HepG2 (cell line): Measurements from ENCODE around the gene ADARB2. TPM values are rescaled to one million over a fixed set of nuclear protein-coding genes. Genes with fewer than 3 reads are reported as not detected.

Experiments
- ATAC-seq: fragments of 200-7000 bp; cut with Tn5 transposase; 3 replicates; pipeline ENCODE4 v1.9.1; 2020; ENCODE audit warnings: mild to moderate bottlenecking, moderate library complexity
- BruUV-seq: library from RNA; stranded (reverse); fragments of 400-500 nt; replicated peaks from 2 replicates; lab custom pipeline; 2021; lab: Mats Ljungman, UMichigan
- CTCF ChIA-PET: fragments of 300-600 bp; formaldehyde crosslinking; extraction: SDS; loops from one replicate; lab custom pipeline; 2021; ENCODE audit warnings: low total read pairs, inconsistent platforms, low intra/inter-chr PET ratio; lab: Yijun Ruan, JAX
- POLR2A ChIA-PET: fragments of 350-600 bp; sonication (Branson Sonifier 250); formaldehyde crosslinking; loops from one replicate; lab custom pipeline; 2020; ENCODE audit warnings: antibody characterized with exemption, inconsistent platforms; lab: Yijun Ruan, JAX
- DNase-seq: peaks from one replicate; pipeline ENCODE4 v3.0.0-alpha.2; 2015; ENCODE audit warnings: low spot score
- FAIRE-seq: peaks from 3 replicates; lab custom pipeline; 2011; peaks lifted over from hg19 to GRCh38; lab: Jason Lieb, UNC
- H2AFZ ChIP-seq: one replicate; pipeline ENCODE4 v1.6.1; 2011; ENCODE audit warnings: low read length, inconsistent platforms
- H3K27ac ChIP-seq: fragments of 300-600 bp; 3 replicates; pipeline ENCODE4 v1.8.0; 2011; ENCODE audit warnings: mixed run types, mild to moderate bottlenecking, mixed read lengths, low read length, inconsistent platforms; ENCODE audit not compliant: insufficient read depth; ENCODE audit errors: extremely low read length
- H3K27me3 ChIP-seq, 2 experiments: fragments of 200-600 bp in 1 of 2; 2 replicates in 1 of 2; 3 replicates in 1 of 2; pipeline versions ENCODE4 v1.6.0 to v1.8.0; 2011; ENCODE audit warnings: low read length in 2 of 2, mild to moderate bottlenecking in 2 of 2, moderate library complexity in 2 of 2, inconsistent platforms in 1 of 2; ENCODE audit not compliant: insufficient read depth in 2 of 2, control insufficient read depth in 1 of 2
- H3K36me3 ChIP-seq, 2 experiments: fragments of 200-600 bp in 1 of 2; replicated peaks in 1 of 2; 2 replicates in 1 of 2; 3 replicates in 1 of 2; pipeline versions ENCODE4 v1.5.1 to v1.8.0; 2011; ENCODE audit warnings: low read length in 2 of 2, inconsistent platforms in 1 of 2; ENCODE audit not compliant: insufficient read depth in 2 of 2, control insufficient read depth in 1 of 2
- H3K4me1 ChIP-seq: 2 replicates; pipeline ENCODE4 v1.5.1; 2012; ENCODE audit warnings: low read length, inconsistent platforms; ENCODE audit not compliant: insufficient read depth
- H3K4me2 ChIP-seq: 2 replicates; pipeline ENCODE4 v1.6.0; 2011; ENCODE audit warnings: low read depth, low read length, inconsistent platforms
- H3K4me3 ChIP-seq, 3 experiments: fragments of 200-600 bp in 1 of 3; sonication (generic), shearing (Covaris generic) in 1 of 3; replicated peaks in 1 of 3; 2 replicates each; pipeline ENCODE4 v1.5.1; 2011 to 2016; ENCODE audit warnings: low read length in 3 of 3, inconsistent platforms in 2 of 3, low read depth in 2 of 3, mild to moderate bottlenecking in 2 of 3, control low read depth in 1 of 3, mixed read lengths in 1 of 3; ENCODE audit not compliant: insufficient read depth in 1 of 3
- H3K79me2 ChIP-seq: one replicate; pipeline ENCODE4 v1.6.1; 2011; ENCODE audit warnings: low read length, inconsistent platforms; ENCODE audit not compliant: insufficient read depth
- H3K9ac ChIP-seq: 2 replicates; pipeline ENCODE4 v1.6.0; 2011; ENCODE audit warnings: mild to moderate bottlenecking, low read depth, low read length, inconsistent platforms; ENCODE audit not compliant: insufficient read depth
- H3K9me3 ChIP-seq: 2 replicates; pipeline ENCODE4 v1.5.1; 2012; ENCODE audit warnings: mild to moderate bottlenecking, low read length
- H4K20me1 ChIP-seq: 2 replicates; pipeline ENCODE4 v1.6.0; 2011; ENCODE audit warnings: inconsistent platforms, mild to moderate bottlenecking, low read length, moderate library complexity; ENCODE audit not compliant: insufficient read depth
- ARNT2 ChIP-seq: sonication (generic); formaldehyde crosslinking; IDR thresholded peaks from 2 replicates; pipeline ENCODE4 v1.8.0; 2022; ENCODE audit warnings: mild to moderate bottlenecking, low read depth, missing genetic modification reagents, moderate library complexity
- BRF2 ChIP-seq: sonication (generic); formaldehyde crosslinking; IDR thresholded peaks from 2 replicates; pipeline ENCODE4 v1.8.1; 2022; ENCODE audit warnings: mild to moderate bottlenecking, missing genetic modification reagents
- HHEX ChIP-seq: IDR thresholded peaks from 2 replicates; pipeline ENCODE4 v1.6.1; 2016; ENCODE audit warnings: control low read depth
- KLF13 ChIP-seq: sonication (generic); formaldehyde crosslinking; IDR thresholded peaks from 2 replicates; pipeline ENCODE4 v1.4.0; 2020; ENCODE audit warnings: mild to moderate bottlenecking, missing genetic modification reagents
- LRRFIP1 ChIP-seq: sonication (generic); formaldehyde crosslinking; conservative IDR thresholded peaks from 2 replicates; pipeline ENCODE4 v1.4.0; 2020; ENCODE audit warnings: missing genetic modification reagents
- NFRKB ChIP-seq: fragments of 450-650 bp; IDR thresholded peaks from 2 replicates; pipeline ENCODE4 v1.6.1; 2017
- SP1 ChIP-seq, 2 experiments: fragments of 450-650 bp in 1 of 2; sonication (generic) in 1 of 2; formaldehyde crosslinking in 1 of 2; IDR thresholded peaks; 2 replicates each; pipeline versions ENCODE4 v1.4.0 to v1.6.1; 2016 to 2020; ENCODE audit warnings: missing genetic modification reagents in 1 of 2
- TP53 ChIP-seq: sonication (generic); formaldehyde crosslinking; conservative IDR thresholded peaks from 2 replicates; pipeline ENCODE4 v1.4.0; 2020; ENCODE audit warnings: missing genetic modification reagents
- ZFP37 ChIP-seq: sonication (generic); formaldehyde crosslinking; IDR thresholded peaks from 2 replicates; pipeline ENCODE4 v1.4.0; 2020; ENCODE audit warnings: missing genetic modification reagents, borderline replicate concordance
- ZNF556 ChIP-seq: sonication (generic); formaldehyde crosslinking; IDR thresholded peaks from 2 replicates; pipeline ENCODE4 v1.4.0; 2020; ENCODE audit warnings: mild to moderate bottlenecking, missing genetic modification reagents, borderline replicate concordance
- ZNF597 ChIP-seq: sonication (generic); formaldehyde crosslinking; IDR thresholded peaks from 2 replicates; pipeline ENCODE4 v1.5.0; 2020; ENCODE audit warnings: missing genetic modification reagents
- ZNF614 ChIP-seq: IDR thresholded peaks from 2 replicates; pipeline ENCODE4 v1.6.1; 2018; ENCODE audit warnings: missing biosample characterization, missing genetic modification reagents, inconsistent platforms, borderline replicate concordance
- ZNF709 ChIP-seq: sonication (generic); formaldehyde crosslinking; IDR thresholded peaks from 2 replicates; pipeline ENCODE4 v1.5.0; 2020; ENCODE audit warnings: mild to moderate bottlenecking, missing genetic modification reagents
- ZNF776 ChIP-seq: sonication (generic); formaldehyde crosslinking; IDR thresholded peaks from 2 replicates; pipeline ENCODE4 v1.4.0; 2020; ENCODE audit warnings: mild to moderate bottlenecking, missing genetic modification reagents
- ZSCAN20 ChIP-seq: sonication (generic); formaldehyde crosslinking; IDR thresholded peaks from 2 replicates; pipeline ENCODE4 v1.4.0; 2020; ENCODE audit warnings: missing genetic modification reagents, mild to moderate bottlenecking, borderline replicate concordance
- WGBS: methylation state at CpG from one replicate; pipeline ENCODE4 v1.1.6; 2017; ENCODE audit warnings: low lambda C conversion rate; 5-methylcytosine and 5-hydroxymethylcytosine counted together
- in situ Hi-C: cut with HindIII; loops from 2 replicates; pipeline ENCODE4 v1.10.0; 2017; ENCODE audit warnings: low pct_unique_long_range_greater_than_20kb; ENCODE audit not compliant: extremely low pct_ligation_motif_present
- intact Hi-C: fragments of 100-400 bp; cut with micrococcal nuclease; formaldehyde crosslinking; loops from one replicate; pipeline ENCODE4 v1.10.0; 2022; ENCODE audit not compliant: unreplicated experiment
- polyA plus RNA-seq, 8 experiments: library from polyadenylated mRNA; depleted of rRNA in 3 of 8; stranded (reverse) in 7 of 8; unstranded in 1 of 8; fragments of >200 nt; fragmentation: Illumina TruSeq in 4 of 8; extraction: Trizol in 4 of 8; gene quantifications; 2 replicates each; pipeline versions ENCODE4 v1.2.1 to v1.2.3, GENCODE V29; 2011 to 2016; ENCODE audit warnings: low read depth in 4 of 8, missing spikeins in 1 of 8, mixed read lengths in 1 of 8; ENCODE audit not compliant: insufficient read depth in 1 of 8
- total RNA-seq, 5 experiments: library from RNA; depleted of rRNA; stranded (reverse); fragments of >200 nt; fragmentation: Illumina TruSeq; extraction: Trizol; gene quantifications; 2 replicates each; pipeline ENCODE4 v1.2.3, GENCODE V29; 2016; ENCODE audit warnings: low read depth in 1 of 5

ADARB2 gene
- total and polyA plus RNA-seq, 2 of the 13 experiments (the other 11 are each of a cell fraction or from before 2014, with no cell fraction given) = not detected

GRCh38 chr10:1648648-1649047 lies 88.7 kb downstream of the ADARB2 start:
- no peak overlapping the region for H2AFZ ChIP-seq
- no peak overlapping the region for H3K9ac ChIP-seq
- intact Hi-C loops (no loop called here), in situ Hi-C loops (no loop called here)
- H3K4me1 ChIP-seq = no peaks in the 10 kb centered on the region
- no peak for TF ChIP-seq ZFP37 (CRISPR knock-in tag)
- no peak for TF ChIP-seq SP1 (IDR thresholded peaks at IDR 0.05)
- TF ChIP-seq SP1 (CRISPR knock-in tag; IDR thresholded peaks at IDR 0.05) = no peak
- no peak for TF ChIP-seq ZNF709 (CRISPR knock-in tag)
- no peak for TF ChIP-seq NFRKB
- no peaks in the 10 kb centered on the region for H4K20me1 ChIP-seq
- H3K79me2 ChIP-seq = no peaks in the 10 kb centered on the region
- no peak overlapping the region for H3K27ac ChIP-seq
- no peak overlapping the region for H3K4me3 ChIP-seq
- no peak for DNase-seq
- H3K9me3 ChIP-seq = no peaks in the 10 kb centered on the region
- no peak for FAIRE-seq
- ATAC-seq = no peak
- 24% methylated on average over 10 of the region's 12 CpGs for WGBS
- peaks cover 2 to 20% of the 10 kb centered on the region in 2 experiments; a peak in 2 of 5 replicates for H3K27me3 ChIP-seq
- no peak overlapping the region for H3K4me2 ChIP-seq
- ChIA-PET CTCF (no interaction called here), POLR2A (no interaction called here)
- BruUV-seq = no TSS peak
- H3K36me3 ChIP-seq = no peaks in the 10 kb centered on the region

- no peak overlapping the region for H3K9ac ChIP-seq
- no peak overlapping the region for H3K4me3 ChIP-seq
- no peak overlapping the region for H2AFZ ChIP-seq
- H3K9me3 ChIP-seq = no peaks in the 10 kb centered on the region
- DNase-seq (no peak), FAIRE-seq (no peak), ATAC-seq (no peak)
- H4K20me1 ChIP-seq = no peaks in the 10 kb centered on the region
- H3K27ac ChIP-seq = no peak overlapping the region
- no peaks in the 10 kb centered on the region for H3K79me2 ChIP-seq
- H3K27me3 ChIP-seq = peaks cover 2 to 8% of the 10 kb centered on the region in 2 experiments; a peak in 2 of 5 replicates
- 6% methylated on average over 1 of the region's 5 CpGs for WGBS
- ChIA-PET CTCF (no interaction called here), POLR2A (no interaction called here)
- H3K36me3 ChIP-seq = no peaks in the 10 kb centered on the region
- no peaks in the 10 kb centered on the region for H3K4me1 ChIP-seq
- BruUV-seq = no TSS peak
- TF ChIP-seq ZNF597 (CRISPR knock-in tag) = no peak
- no peak for TF ChIP-seq ARNT2 (CRISPR knock-in tag)
- no peak for TF ChIP-seq LRRFIP1 (CRISPR knock-in tag)
- no peak for TF ChIP-seq ZSCAN20
- no peak for TF ChIP-seq BRF2
- TF ChIP-seq ZNF614 (CRISPR knock-in tag) = no peak
- TF ChIP-seq ZNF776 = no peak
- no peak for TF ChIP-seq KLF13 (CRISPR knock-in tag)
- TF ChIP-seq ZNF556 (CRISPR knock-in tag) = no peak
- TF ChIP-seq HHEX (CRISPR knock-in tag) = no peak
- TF ChIP-seq TP53 = no peak
- in situ Hi-C loops (no loop called here), intact Hi-C loops (no loop called here)
- H3K4me2 ChIP-seq = no peak overlapping the region
Measured at GRCh38 chr10:1646332-1646731, 91.0 kb downstream of the ADARB2 start.
